ENCODE measurements around the gene KCNK13. TPM values are rescaled to one million over a fixed set of nuclear protein-coding genes. Genes with fewer than 3 reads are reported as not detected.
"Not testable (repeated sequence)": the region's sequence is repeated elsewhere in the genome, so short reads cannot be mapped to it uniquely, and the experiment has no call there.

Gene KCNK13
- not detected in 2 replicates for total RNA-seq

GRCh38 chr14:90061685-90062126 is at the start of gene KCNK13:
Gene KCNK13 (plus strand): TSS chr14:90061994. CDS start chr14:90062206, 212 bp downstream.
- intact Hi-C loops (cut with micrococcal nuclease), result loop anchor here (2.0 kb wide), 3 partner anchors 107 to 173 kb away; partner anchors contain the start of genes EFCAB11 and TDP1
- Mint-ChIP-seq H3K27me3 (peaks cover 61% of the 10 kb centered on the region), H3K27ac (peak within 1 kb of the TSS; percentile 39), H3K4me1 (peaks cover 16% of the 10 kb centered on the region), H3K4me3 (peak within 1 kb of the TSS; percentile 85), H3K36me3 (ENCODE audit: low read depth) (no peaks in the 10 kb centered on the region), H3K9me3 (no peaks in the 10 kb centered on the region)
- peak; percentile 61 for DNase-seq

GRCh38 chr14:90017371-90017770 is 44.4 kb upstream of the KCNK13 start:
- no peak overlapping the region for H3K4me3 Mint-ChIP-seq
- peaks cover 68% of the 10 kb centered on the region for H3K36me3 Mint-ChIP-seq (ENCODE audit: low read depth)
- H3K9me3 Mint-ChIP-seq, result no peaks in the 10 kb centered on the region
- intact Hi-C loops (cut with micrococcal nuclease), result no loop called here
- no peak overlapping the region for H3K27ac Mint-ChIP-seq
- no peaks in the 10 kb centered on the region for H3K27me3 Mint-ChIP-seq
- H3K4me1 Mint-ChIP-seq, result peaks cover 8% of the 10 kb centered on the region
- no peak for DNase-seq

- Mint-ChIP-seq H3K4me1 (peaks cover 8% of the 10 kb centered on the region), H3K4me3 (no peak overlapping the region), H3K36me3 (ENCODE audit: low read depth) (peaks cover 71% of the 10 kb centered on the region), H3K27ac (peak overlapping the region; percentile 64), H3K9me3 (no peaks in the 10 kb centered on the region), H3K27me3 (no peaks in the 10 kb centered on the region)
- DNase-seq, result no peak
- intact Hi-C loops (cut with micrococcal nuclease), result no loop called here
These were observed 41.8 kb upstream of the KCNK13 start for GRCh38 chr14:90019824-90020523.

- H3K27ac Mint-ChIP-seq, result no peak overlapping the region
- no peaks in the 10 kb centered on the region for H3K9me3 Mint-ChIP-seq
- H3K4me1 Mint-ChIP-seq, result peaks cover 7% of the 10 kb centered on the region
- no peak overlapping the region for H3K4me3 Mint-ChIP-seq
- intact Hi-C loops (cut with micrococcal nuclease), result no loop called here
- peaks cover 66% of the 10 kb centered on the region for H3K36me3 Mint-ChIP-seq (ENCODE audit: low read depth)
- DNase-seq, result no peak
- H3K27me3 Mint-ChIP-seq, result no peaks in the 10 kb centered on the region
These were observed 38.5 kb upstream of the KCNK13 start for GRCh38 chr14:90023176-90023896.

GRCh38 chr14:90024910-90025309 is 36.9 kb upstream of the KCNK13 start:
- Mint-ChIP-seq H3K4me1 (peaks cover 3% of the 10 kb centered on the region), H3K27me3 (no peaks in the 10 kb centered on the region), H3K4me3 (no peak overlapping the region), H3K27ac (no peak overlapping the region), H3K36me3 (ENCODE audit: low read depth) (peaks cover 54% of the 10 kb centered on the region), H3K9me3 (no peaks in the 10 kb centered on the region)
- DNase-seq, result no peak
- intact Hi-C loops (cut with micrococcal nuclease), result no loop called here

GRCh38 chr14:90026608-90027007 is 35.2 kb upstream of the KCNK13 start:
- H3K9me3 Mint-ChIP-seq; H3K27ac Mint-ChIP-seq; H3K4me3 Mint-ChIP-seq; DNase-seq; H3K27me3 Mint-ChIP-seq; intact Hi-C loops (cut with micrococcal nuclease); H3K4me1 Mint-ChIP-seq: not testable (repeated sequence)
- H3K36me3 Mint-ChIP-seq (ENCODE audit: low read depth), result peaks cover 54% of the 10 kb centered on the region

GRCh38 chr14:90027842-90028241 is 34.0 kb upstream of the KCNK13 start:
- H3K36me3 Mint-ChIP-seq (ENCODE audit: low read depth), result peaks cover 54% of the 10 kb centered on the region
- intact Hi-C loops (cut with micrococcal nuclease), result no loop called here
- H3K9me3 Mint-ChIP-seq, result no peaks in the 10 kb centered on the region
- peaks cover 4% of the 10 kb centered on the region for H3K4me1 Mint-ChIP-seq
- H3K27ac Mint-ChIP-seq, result no peak overlapping the region
- no peak for DNase-seq
- H3K4me3 Mint-ChIP-seq, result no peak overlapping the region
- no peaks in the 10 kb centered on the region for H3K27me3 Mint-ChIP-seq

GRCh38 chr14:90034156-90034555 is 27.6 kb upstream of the KCNK13 start:
- Mint-ChIP-seq H3K4me1 (peaks cover 8% of the 10 kb centered on the region), H3K36me3 (ENCODE audit: low read depth) (peaks cover 55% of the 10 kb centered on the region), H3K27ac (no peak overlapping the region), H3K9me3 (no peaks in the 10 kb centered on the region), H3K4me3 (no peak overlapping the region), H3K27me3 (no peaks in the 10 kb centered on the region)
- intact Hi-C loops (cut with micrococcal nuclease), result no loop called here
- DNase-seq, result no peak

GRCh38 chr14:90034835-90035525 is 26.8 kb upstream of the KCNK13 start:
- H3K27me3 Mint-ChIP-seq, result no peaks in the 10 kb centered on the region
- no peak overlapping the region for H3K4me3 Mint-ChIP-seq
- no peak for DNase-seq
- no peaks in the 10 kb centered on the region for H3K9me3 Mint-ChIP-seq
- peak overlapping the region; percentile 18 for H3K27ac Mint-ChIP-seq
- intact Hi-C loops (cut with micrococcal nuclease), result no loop called here
- H3K36me3 Mint-ChIP-seq (ENCODE audit: low read depth), result peaks cover 61% of the 10 kb centered on the region
- H3K4me1 Mint-ChIP-seq, result peaks cover 11% of the 10 kb centered on the region

- Mint-ChIP-seq H3K36me3 (ENCODE audit: low read depth) (peaks cover 65% of the 10 kb centered on the region), H3K9me3 (no peaks in the 10 kb centered on the region), H3K27ac (peak overlapping the region; percentile 12), H3K4me3 (no peak overlapping the region), H3K27me3 (no peaks in the 10 kb centered on the region), H3K4me1 (peaks cover 11% of the 10 kb centered on the region)
- no peak for DNase-seq
- intact Hi-C loops (cut with micrococcal nuclease), result no loop called here
These were observed 22.4 kb upstream of the KCNK13 start for GRCh38 chr14:90039253-90040010.

GRCh38 chr14:90040411-90040810 is 21.4 kb upstream of the KCNK13 start:
- Mint-ChIP-seq H3K4me1 (peaks cover 7% of the 10 kb centered on the region), H3K4me3 (no peak overlapping the region), H3K27ac (no peak overlapping the region), H3K36me3 (ENCODE audit: low read depth) (peaks cover 65% of the 10 kb centered on the region), H3K27me3 (no peaks in the 10 kb centered on the region), H3K9me3 (no peaks in the 10 kb centered on the region)
- intact Hi-C loops (cut with micrococcal nuclease), result no loop called here
- DNase-seq, result no peak

GRCh38 chr14:90042496-90043252 is 19.1 kb upstream of the KCNK13 start:
- Mint-ChIP-seq H3K27ac (no peak overlapping the region), H3K36me3 (ENCODE audit: low read depth) (peaks cover 54% of the 10 kb centered on the region), H3K9me3 (no peaks in the 10 kb centered on the region), H3K4me3 (no peak overlapping the region), H3K27me3 (no peaks in the 10 kb centered on the region), H3K4me1 (peaks cover 7% of the 10 kb centered on the region)
- DNase-seq, result no peak
- intact Hi-C loops (cut with micrococcal nuclease), result no loop called here

- Mint-ChIP-seq H3K27me3 (no peaks in the 10 kb centered on the region), H3K36me3 (ENCODE audit: low read depth) (peaks cover 40% of the 10 kb centered on the region), H3K4me3 (no peak overlapping the region), H3K4me1 (peaks cover 3% of the 10 kb centered on the region), H3K9me3 (no peaks in the 10 kb centered on the region), H3K27ac (no peak overlapping the region)
- DNase-seq, result no peak
- intact Hi-C loops (cut with micrococcal nuclease), result no loop called here
These were observed 16.2 kb upstream of the KCNK13 start for GRCh38 chr14:90045616-90046015.

Measured in activated CD4-positive, alpha-beta T cell treated with anti-CD3 and anti-CD28 coated beads, Interleukin-2, amount 10 ng/mL, durations not matched to agents 24 days and 14 days (primary cell).